HepG2 (cell line): ENCODE measurements around the gene NYNRIN. TPM values are rescaled to one million over a fixed set of nuclear protein-coding genes. Genes with fewer than 3 reads are reported as not detected.

Experiments
- ATF2 ChIP-seq: sonication (generic); formaldehyde crosslinking; IDR thresholded peaks from 2 replicates; pipeline ENCODE4 v1.4.0; 2020; ENCODE audit warnings: missing genetic modification reagents
- FOXP4 ChIP-seq: sonication (generic); formaldehyde crosslinking; IDR thresholded peaks from 2 replicates; pipeline ENCODE4 v1.4.0; 2020; ENCODE audit warnings: missing genetic modification reagents
- LBX2 ChIP-seq: sonication (generic); formaldehyde crosslinking; IDR thresholded peaks from 2 replicates; pipeline ENCODE4 v1.5.0; 2020; ENCODE audit warnings: missing genetic modification reagents, mild to moderate bottlenecking, borderline replicate concordance
- LCORL ChIP-seq, 2 experiments: fragments of 450-650 bp in 1 of 2; sonication (generic) in 1 of 2; formaldehyde crosslinking in 1 of 2; IDR thresholded peaks; 2 replicates each; pipeline versions ENCODE4 v1.5.0 to v1.6.1; 2017 to 2020; ENCODE audit warnings: antibody characterized with exemption in 1 of 2, missing genetic modification reagents in 1 of 2
- SIX4 ChIP-seq: sonication (generic); formaldehyde crosslinking; IDR thresholded peaks from 2 replicates; pipeline ENCODE4 v1.4.0; 2020; ENCODE audit warnings: missing genetic modification reagents
- THAP9 ChIP-seq: sonication (generic); formaldehyde crosslinking; IDR thresholded peaks from 2 replicates; pipeline ENCODE4; 2020; ENCODE audit warnings: missing genetic modification reagents, mild to moderate bottlenecking, borderline replicate concordance
- XRCC5 ChIP-seq: fragments of 200-400 bp; formaldehyde crosslinking; optimal IDR thresholded peaks from 2 replicates; pipeline ENCODE3; 2017; ENCODE audit warnings: mild to moderate bottlenecking, low read length
- ZNF275 ChIP-seq: sonication (generic); formaldehyde crosslinking; IDR thresholded peaks from 2 replicates; pipeline ENCODE4 v1.8.0; 2022; ENCODE audit warnings: missing genetic modification reagents, mild to moderate bottlenecking, inconsistent platforms, borderline replicate concordance
- ZNF646 ChIP-seq: sonication (generic); formaldehyde crosslinking; IDR thresholded peaks from 2 replicates; pipeline ENCODE4 v1.9.0; 2021; ENCODE audit warnings: mild to moderate bottlenecking, missing genetic modification reagents
- ZNF670 ChIP-seq: sonication (generic); formaldehyde crosslinking; IDR thresholded peaks from 2 replicates; pipeline ENCODE4 v1.8.0; 2022; ENCODE audit warnings: mild to moderate bottlenecking, missing genetic modification reagents, borderline replicate concordance
- ZSCAN9 ChIP-seq: IDR thresholded peaks from 2 replicates; pipeline ENCODE4 v1.6.1; 2016; ENCODE audit warnings: borderline replicate concordance
- polyA plus RNA-seq, 8 experiments: library from polyadenylated mRNA; depleted of rRNA in 3 of 8; stranded (reverse) in 7 of 8; unstranded in 1 of 8; fragments of >200 nt; fragmentation: Illumina TruSeq in 4 of 8; extraction: Trizol in 4 of 8; gene quantifications; 2 replicates each; pipeline versions ENCODE4 v1.2.1 to v1.2.3, GENCODE V29; 2011 to 2016; ENCODE audit warnings: low read depth in 4 of 8, missing spikeins in 1 of 8, mixed read lengths in 1 of 8; ENCODE audit not compliant: insufficient read depth in 1 of 8
- total RNA-seq, 5 experiments: library from RNA; depleted of rRNA; stranded (reverse); fragments of >200 nt; fragmentation: Illumina TruSeq; extraction: Trizol; gene quantifications; 2 replicates each; pipeline ENCODE4 v1.2.3, GENCODE V29; 2016; ENCODE audit warnings: low read depth in 1 of 5

Gene NYNRIN
- total and polyA plus RNA-seq, 2 of the 13 experiments (the other 11 are each of a cell fraction or from before 2014, with no cell fraction given): 0.63 to 1.1 TPM

- TF ChIP-seq ZNF646 (no peak), SIX4 (CRISPR knock-in tag) (peak; percentile 74), LCORL (IDR thresholded peaks at IDR 0.05) (no peak), LCORL (CRISPR knock-in tag; IDR thresholded peaks at IDR 0.05) (peak; percentile 89), ATF2 (CRISPR knock-in tag) (peak; percentile 85; the same call in 1 of the 2 replicates), THAP9 (CRISPR knock-in tag) (peak; percentile 66; the same call in 1 of the 2 replicates), XRCC5 (peak; percentile 100), ZSCAN9 (0 out of 2 replicates have a peak, but pooled peaks have one; percentile 44), ZNF670 (CRISPR knock-in tag) (peak; percentile 17; the same call in 1 of the 2 replicates), LBX2 (no peak; the same call in 1 of the 2 replicates), ZNF275 (CRISPR knock-in tag) (peak; percentile 94), FOXP4 (CRISPR knock-in tag) (peak; percentile 63; the same call in 1 of the 2 replicates)
Observed at GRCh38 chr14:24365600-24366412, 33.0 kb upstream of the NYNRIN start (continued).
